ENCODE results near the gene MCM3AP.

GRCh38 chr21:46248422-46248782 is 37.0 kb downstream of the MCM3AP start:
- TF ChIP-seq EGR1 (IDR thresholded peaks at IDR 0.05): no peak
- TF ChIP-seq, protein P1, sequence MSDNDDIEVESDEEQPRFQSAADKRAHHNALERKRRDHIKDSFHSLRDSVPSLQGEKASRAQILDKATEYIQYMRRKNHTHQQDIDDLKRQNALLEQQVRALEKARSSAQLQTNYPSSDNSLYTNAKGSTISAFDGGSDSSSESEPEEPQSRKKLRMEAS (IDR thresholded peaks at IDR 0.05): no peak
- no peak for TF ChIP-seq TEAD4 (IDR thresholded peaks at IDR 0.05)
- TF ChIP-seq, protein P2, sequence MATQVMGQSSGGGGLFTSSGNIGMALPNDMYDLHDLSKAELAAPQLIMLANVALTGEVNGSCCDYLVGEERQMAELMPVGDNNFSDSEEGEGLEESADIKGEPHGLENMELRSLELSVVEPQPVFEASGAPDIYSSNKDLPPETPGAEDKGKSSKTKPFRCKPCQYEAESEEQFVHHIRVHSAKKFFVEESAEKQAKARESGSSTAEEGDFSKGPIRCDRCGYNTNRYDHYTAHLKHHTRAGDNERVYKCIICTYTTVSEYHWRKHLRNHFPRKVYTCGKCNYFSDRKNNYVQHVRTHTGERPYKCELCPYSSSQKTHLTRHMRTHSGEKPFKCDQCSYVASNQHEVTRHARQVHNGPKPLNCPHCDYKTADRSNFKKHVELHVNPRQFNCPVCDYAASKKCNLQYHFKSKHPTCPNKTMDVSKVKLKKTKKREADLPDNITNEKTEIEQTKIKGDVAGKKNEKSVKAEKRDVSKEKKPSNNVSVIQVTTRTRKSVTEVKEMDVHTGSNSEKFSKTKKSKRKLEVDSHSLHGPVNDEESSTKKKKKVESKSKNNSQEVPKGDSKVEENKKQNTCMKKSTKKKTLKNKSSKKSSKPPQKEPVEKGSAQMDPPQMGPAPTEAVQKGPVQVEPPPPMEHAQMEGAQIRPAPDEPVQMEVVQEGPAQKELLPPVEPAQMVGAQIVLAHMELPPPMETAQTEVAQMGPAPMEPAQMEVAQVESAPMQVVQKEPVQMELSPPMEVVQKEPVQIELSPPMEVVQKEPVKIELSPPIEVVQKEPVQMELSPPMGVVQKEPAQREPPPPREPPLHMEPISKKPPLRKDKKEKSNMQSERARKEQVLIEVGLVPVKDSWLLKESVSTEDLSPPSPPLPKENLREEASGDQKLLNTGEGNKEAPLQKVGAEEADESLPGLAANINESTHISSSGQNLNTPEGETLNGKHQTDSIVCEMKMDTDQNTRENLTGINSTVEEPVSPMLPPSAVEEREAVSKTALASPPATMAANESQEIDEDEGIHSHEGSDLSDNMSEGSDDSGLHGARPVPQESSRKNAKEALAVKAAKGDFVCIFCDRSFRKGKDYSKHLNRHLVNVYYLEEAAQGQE (IDR thresholded peaks at IDR 0.05; ENCODE audit: low read depth): no peak
- no peak for TF ChIP-seq RAD21 (IDR thresholded peaks at IDR 0.05; ENCODE audit: low read depth)
- no peak for TF ChIP-seq TAF1 (IDR thresholded peaks at IDR 0.05; ENCODE audit: low read depth)
- no peak for TF ChIP-seq CREB1 (IDR thresholded peaks at IDR 0.05; ENCODE audit: low read depth)
- TF ChIP-seq EP300 (IDR thresholded peaks at IDR 0.05; ENCODE audit: borderline replicate concordance): no peak

Measured in Ishikawa (cell line).